ENCODE data around the gene XRCC4.

XRCC4 gene

GRCh38 chr5:83396662-83397061 is 319.3 kb downstream of the XRCC4 start:
- peak; percentile 22 for DNase-seq

- DNase-seq = no peak
Measured at GRCh38 chr5:83397658-83398057, 320.3 kb downstream of the XRCC4 start.

- no peak for DNase-seq
Measured at GRCh38 chr5:83400241-83400640, 322.9 kb downstream of the XRCC4 start.

- no peak for DNase-seq
Measured at GRCh38 chr5:83400701-83401100, 323.4 kb downstream of the XRCC4 start.

GRCh38 chr5:83401122-83401731 is 323.9 kb downstream of the XRCC4 start:
- no peak for DNase-seq

- peak; percentile 9 for DNase-seq
Measured at GRCh38 chr5:83401775-83402174, 324.4 kb downstream of the XRCC4 start.
